ENCODE results near the gene RPS6KA3. TPM values are rescaled to one million over a fixed set of nuclear protein-coding genes. Genes with fewer than 3 reads are reported as not detected.

Gene RPS6KA3
- 92.2 and 93.1 TPM in 2 replicates for total RNA-seq

DNA sequence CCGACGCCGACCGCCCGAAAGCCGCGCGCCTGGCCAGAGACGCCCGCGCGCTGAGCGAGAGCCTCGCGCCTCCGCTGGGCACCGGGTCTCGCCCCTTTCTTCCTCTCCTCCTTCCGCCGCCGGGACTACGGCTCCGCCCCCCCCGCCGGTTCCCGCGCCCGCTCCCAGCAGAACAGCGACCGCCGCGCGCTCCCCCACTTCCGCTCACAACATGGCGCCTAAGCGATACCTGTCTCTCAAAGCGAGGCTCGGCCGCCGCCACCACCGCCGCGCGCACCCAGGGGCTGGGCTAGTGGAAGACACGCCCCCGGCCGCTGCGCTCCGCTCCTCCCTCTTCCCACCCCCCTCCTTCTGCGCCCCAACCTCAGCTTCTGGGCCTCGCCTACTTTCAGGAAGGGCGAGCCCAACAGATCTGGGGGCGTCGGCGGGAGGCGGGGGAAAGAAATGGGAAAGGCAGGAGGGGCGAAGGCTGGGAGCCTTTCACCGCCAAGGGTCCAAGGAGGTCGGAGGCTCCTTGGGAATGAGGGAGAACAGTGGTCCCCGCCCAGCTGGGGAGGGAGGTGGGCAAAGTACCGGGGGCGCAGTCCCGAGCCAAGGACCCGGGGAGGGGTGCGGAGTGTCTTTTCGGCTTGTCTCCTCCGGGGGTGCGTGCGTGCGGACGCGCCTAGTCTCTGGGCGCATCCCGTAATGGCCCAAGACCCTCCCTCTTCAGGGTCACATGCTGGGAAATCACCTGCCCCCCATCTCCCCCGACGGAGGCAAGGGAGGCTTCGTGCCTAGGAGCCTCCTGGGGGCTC, at the start of gene RPS6KA3:
TSS of gene RPS6KA3 (minus strand) at position 100 of the 797 bp plus-strand sequence. CDS start 277 bp downstream, outside the sequence.
- peak; percentile 57 to 88 for DNase-seq (ENCODE audit: low read depth in 2 of 2)

DNA sequence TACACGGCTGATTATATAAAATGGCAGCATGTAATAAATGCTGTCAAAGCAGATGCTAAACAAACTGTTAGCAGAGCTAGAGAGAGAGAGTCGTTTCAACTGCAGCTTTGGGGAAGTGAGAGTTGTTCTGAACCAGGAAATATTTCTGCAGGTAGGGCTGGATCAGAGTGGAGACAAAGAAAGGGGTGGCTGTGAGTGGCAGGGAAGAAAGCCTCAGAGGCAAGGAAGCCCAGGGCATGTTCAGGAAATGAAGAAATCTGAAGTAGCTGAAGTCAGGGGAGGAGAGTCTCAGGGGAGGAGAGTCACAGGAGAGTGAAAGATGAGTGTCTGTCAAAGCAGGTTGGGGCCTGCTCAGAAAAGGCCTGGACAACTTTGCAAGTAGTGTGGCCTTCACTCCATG, 48.4 kb upstream of the RPS6KA3 start:
- no peak for DNase-seq (ENCODE audit: low read depth in 2 of 2)

GRCh38 chrX:20313899-20314298, 47.2 kb upstream of the RPS6KA3 start:
- no peak for DNase-seq (ENCODE audit: low read depth in 2 of 2)

DNA sequence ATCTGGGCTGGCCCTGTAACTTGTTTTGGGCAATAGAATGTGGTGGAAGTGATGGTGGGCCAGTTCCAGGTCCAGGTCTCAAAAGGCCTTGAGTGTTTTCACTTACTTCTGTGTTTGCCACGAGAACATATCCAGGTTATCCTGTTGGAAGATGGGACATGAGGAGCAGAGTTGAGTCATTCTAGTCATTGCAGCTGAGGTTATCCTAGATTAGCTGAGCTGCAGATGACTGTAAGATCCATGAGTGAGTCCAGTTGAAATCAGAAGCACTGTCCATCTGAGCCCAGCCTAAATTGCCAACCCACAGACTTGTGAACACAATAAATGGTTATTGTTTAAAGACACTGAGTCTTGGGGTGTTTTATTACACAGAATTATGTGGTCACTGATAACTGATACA, 45.3 kb upstream of the RPS6KA3 start:
- DNase-seq (ENCODE audit: low read depth in 2 of 2) = no peak

- DNase-seq (ENCODE audit: low read depth in 2 of 2) = no peak
Measured at GRCh38 chrX:20311505-20311904, 44.8 kb upstream of the RPS6KA3 start.

- DNase-seq (ENCODE audit: low read depth in 2 of 2) = no peak
Measured at GRCh38 chrX:20309806-20310205, 43.1 kb upstream of the RPS6KA3 start.

DNA sequence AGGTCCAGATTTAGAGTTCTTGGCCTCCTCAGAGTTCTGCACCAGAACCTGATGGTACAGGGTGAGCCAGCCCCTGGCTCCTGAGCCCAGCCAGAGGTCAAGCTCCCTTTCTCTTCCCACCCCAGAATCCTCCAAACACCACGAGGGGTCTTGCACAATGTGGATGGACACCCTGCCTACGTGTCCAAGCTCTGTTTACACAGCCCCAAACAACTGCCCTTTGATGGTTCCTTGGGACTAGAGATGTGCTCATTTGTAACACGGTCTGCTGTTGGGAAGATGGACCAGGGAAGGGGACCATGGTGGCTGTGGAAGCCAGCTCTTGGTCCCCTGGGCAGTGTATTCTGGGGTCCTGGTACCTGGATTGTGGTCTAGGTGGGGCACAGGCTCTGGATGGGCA, 40.0 kb upstream of the RPS6KA3 start:
- no peak for DNase-seq (ENCODE audit: low read depth in 2 of 2)

- DNase-seq (ENCODE audit: low read depth in 2 of 2) = no peak
Measured at GRCh38 chrX:20300822-20301221, 34.1 kb upstream of the RPS6KA3 start.

GRCh38 chrX:20294957-20295356, 28.2 kb upstream of the RPS6KA3 start:
- no peak for DNase-seq (ENCODE audit: low read depth in 2 of 2)

DNA sequence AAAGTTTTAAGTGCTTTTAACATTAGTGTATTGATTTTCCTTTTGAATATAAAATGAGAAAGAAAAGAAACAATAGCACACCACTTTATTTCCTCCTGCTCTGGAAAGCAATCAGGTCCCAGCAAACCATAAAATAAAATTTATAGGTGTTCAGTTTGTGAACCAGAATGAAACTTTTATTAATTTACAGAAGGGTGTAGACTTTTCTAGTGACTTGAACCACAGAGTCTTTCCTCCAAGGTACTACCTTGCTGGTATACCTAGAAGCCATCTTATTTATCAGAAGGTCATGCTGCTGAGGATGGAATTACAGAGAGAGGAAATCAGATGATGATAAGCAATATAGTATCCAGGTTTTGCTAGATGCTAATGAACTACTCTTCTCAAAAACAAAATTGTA, 27.6 kb upstream of the RPS6KA3 start:
- no peak for DNase-seq (ENCODE audit: low read depth in 2 of 2)

- no peak for DNase-seq (ENCODE audit: low read depth in 2 of 2)
Measured at GRCh38 chrX:20285511-20285910, 18.8 kb upstream of the RPS6KA3 start.

DNA sequence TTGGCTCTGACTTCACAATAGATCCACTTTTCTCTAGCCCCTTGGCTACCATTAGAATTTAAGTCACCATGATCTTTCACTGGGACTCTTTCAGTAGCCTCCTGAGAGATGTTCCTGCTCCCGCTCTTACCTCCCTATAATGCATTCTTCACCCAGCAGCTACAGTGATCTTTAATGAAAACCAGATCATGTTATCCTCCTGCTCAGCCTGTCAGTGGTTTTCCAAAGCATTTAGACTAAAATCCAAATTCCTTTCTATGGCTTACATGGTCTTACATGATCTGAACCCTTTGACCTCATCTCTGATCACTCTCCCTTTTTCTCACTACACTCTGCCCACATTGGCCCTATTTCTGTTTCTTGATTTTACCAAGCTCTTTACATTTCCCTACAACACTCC, 18.3 kb upstream of the RPS6KA3 start:
- no peak for DNase-seq (ENCODE audit: low read depth in 2 of 2)

- no peak for DNase-seq (ENCODE audit: low read depth in 2 of 2)
Measured at GRCh38 chrX:20284444-20284843, 17.7 kb upstream of the RPS6KA3 start.

GRCh38 chrX:20280938-20281337, 14.2 kb upstream of the RPS6KA3 start:
- no peak for DNase-seq (ENCODE audit: low read depth in 2 of 2)

DNA sequence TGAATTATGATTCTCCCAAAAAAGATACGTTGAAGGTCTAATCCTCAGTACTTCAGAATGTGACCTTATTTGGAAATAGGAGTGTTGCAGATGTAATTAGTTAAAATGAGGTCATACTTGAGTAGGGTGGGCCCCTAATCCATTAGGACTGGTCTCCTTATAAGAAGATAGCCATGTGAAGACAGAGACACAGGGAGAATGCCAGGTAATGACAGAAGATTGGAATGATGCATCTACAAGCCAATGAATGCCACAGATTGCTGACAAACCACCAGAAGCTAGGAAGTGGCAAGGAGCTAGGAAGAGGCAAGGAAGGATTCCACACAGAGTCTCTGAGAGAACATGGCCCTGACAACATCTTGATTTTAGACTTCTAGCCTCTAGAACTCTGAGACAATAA, 7.4 kb upstream of the RPS6KA3 start:
- no peak for DNase-seq (ENCODE audit: low read depth in 2 of 2)

DNA sequence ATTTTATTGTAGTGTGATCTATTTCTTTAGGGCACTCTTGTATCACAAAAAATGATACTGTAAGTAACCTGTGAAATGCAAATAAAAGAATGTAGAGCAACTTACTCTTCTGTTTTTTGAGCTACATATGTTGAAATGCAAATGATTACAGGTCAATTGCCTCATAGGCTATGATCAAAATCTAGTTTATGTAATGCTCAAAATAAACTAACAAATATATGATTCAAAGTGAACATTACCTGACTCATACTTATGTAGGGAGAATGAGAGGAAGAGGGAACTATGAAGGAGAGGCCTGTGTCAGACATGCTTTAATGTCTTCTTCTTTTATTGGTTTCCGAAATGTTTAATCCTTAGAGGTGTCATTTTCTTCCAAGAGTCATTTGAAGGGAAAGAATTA, 5.0 kb upstream of the RPS6KA3 start:
- no peak for DNase-seq (ENCODE audit: low read depth in 2 of 2)

- no peak for DNase-seq (ENCODE audit: low read depth in 2 of 2)
Measured at GRCh38 chrX:20271186-20271585, 4.5 kb upstream of the RPS6KA3 start.

DNA sequence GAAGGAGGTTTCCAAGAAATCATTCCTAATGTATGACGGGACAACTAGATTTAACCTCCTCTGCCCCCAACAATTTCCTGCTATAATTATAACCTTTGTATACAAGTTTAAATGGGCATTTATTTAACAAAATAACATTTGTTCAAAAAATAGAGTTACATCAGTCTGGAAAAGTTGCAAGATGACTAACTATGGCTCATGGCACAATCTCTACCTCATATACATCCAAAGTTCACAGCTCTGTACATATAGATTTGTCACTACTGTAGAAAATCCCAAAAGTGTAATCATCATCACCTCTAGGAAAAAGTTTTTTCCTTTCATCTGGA, 3.8 kb upstream of the RPS6KA3 start:
- no peak for DNase-seq (ENCODE audit: low read depth in 2 of 2)

GRCh38 chrX:20269848-20270561, 3.3 kb upstream of the RPS6KA3 start:
- DNase-seq (ENCODE audit: low read depth in 2 of 2) = no peak

DNA sequence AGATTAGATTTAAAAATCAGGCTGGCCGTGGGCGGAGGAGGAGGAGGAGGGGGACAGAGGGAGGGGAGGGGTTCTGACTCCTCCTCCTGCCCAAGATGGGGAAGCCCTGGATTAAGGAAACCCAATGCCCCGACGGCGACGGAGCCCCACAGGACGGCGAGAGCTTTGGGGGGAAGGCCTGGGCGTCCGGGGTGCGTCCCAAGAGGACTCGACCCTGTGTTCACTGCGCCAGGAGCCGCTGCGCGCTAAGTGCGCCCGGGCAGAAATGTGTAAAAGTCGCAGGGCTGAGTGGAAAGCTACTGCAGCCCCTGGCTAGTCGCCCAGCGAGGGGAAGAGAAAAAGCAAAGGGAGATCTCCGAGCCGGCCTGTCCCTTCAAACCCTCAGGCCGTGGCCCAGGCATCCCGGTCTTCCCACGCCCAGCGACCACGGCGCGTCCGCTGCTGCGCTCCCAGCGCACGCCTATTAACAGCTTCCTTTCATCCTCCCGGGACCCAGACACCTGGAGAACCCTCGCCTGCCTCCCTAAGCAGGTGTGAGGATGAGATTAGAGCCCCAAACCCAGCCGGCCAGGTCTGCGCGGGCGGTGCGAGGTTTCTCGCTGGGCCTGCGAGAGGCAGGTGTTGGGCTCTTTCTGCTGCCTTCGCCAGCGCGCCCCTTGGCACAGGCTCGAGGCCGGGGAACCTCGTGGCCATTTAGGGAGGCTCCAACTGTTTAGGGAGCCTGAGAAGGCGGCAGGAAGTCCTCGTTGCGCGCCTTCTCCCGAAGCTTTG, 1.4 kb upstream of the RPS6KA3 start:
- DNase-seq (ENCODE audit: low read depth in 2 of 2) = peak in 1 of 2 donors; percentile 30

DNA sequence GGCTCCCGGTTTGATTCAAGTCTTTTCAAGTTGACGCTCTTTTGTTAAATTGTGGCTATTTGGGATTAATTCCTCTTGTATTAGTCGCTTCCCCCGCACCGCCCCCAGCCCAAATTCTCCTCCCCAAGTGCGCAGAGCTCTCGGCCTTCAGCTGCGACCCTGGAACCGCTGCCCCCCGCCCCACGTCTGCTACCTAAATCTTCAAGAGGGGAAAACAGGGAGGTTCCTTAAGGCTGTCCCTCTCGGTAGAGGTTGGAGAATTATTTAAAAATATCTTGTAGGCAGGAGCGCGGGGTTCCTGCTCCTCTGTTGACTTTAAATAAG, 860 bp upstream of the RPS6KA3 start:
- no peak for DNase-seq (ENCODE audit: low read depth in 2 of 2)

All from dermis microvascular lymphatic vessel endothelial cell (primary cell).